ENCODE data around the gene TSNAX.

TSNAX gene

GRCh38 chr1:231601824-231602672, 73.6 kb downstream of the TSNAX start:
- DNase-seq (ENCODE audit: low spot score): no peak

DNA sequence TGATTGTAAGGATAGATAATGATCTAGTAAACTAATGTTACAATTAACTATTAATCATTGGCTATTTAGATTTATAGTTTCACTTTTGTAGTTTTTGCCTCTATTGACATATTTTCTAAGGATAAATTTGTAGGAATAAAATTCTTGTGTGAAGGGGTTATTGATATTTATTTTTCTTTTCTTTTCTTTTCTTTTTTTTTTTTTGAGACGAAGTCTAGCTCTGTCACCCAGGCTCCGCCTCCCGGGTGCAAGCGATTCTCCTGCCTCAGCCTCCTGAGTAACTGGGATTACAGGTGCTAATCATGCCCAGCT, 74.2 kb downstream of the TSNAX start:
- no peak for DNase-seq (ENCODE audit: low spot score)

DNA sequence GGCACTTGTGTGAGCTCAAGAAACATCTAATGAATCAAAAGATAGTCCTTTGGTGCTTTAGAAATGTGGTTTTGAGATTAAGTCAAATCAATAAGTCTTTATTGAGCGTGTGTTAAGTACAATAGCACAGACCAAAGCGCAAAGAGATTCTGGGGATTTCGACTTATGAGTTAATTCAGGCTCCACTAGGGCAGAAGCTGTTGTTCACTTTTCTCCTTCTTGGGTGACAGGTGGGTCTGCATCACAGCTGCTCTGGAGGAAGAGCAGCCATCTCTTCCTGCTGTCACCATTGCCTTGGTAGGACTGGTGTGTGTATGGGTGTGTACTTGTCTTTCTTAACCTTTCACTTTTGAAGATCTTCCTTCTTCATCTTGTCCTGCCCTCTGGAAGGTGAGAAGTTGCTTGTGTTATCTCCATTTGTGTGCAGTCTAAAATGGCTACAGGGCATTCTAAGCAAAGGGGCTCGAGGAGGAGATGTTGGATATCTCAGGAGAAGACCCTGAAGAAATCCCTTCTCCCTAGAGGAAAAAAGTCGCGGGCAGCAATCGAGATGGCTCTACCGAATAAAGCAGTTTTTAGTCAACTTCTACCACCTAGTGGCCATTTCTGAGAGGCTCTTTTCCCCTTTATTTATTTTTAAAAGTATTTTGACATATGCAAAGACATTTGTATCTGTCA, 75.3 kb downstream of the TSNAX start:
- peak; percentile 65 for DNase-seq (ENCODE audit: low spot score)

DNA sequence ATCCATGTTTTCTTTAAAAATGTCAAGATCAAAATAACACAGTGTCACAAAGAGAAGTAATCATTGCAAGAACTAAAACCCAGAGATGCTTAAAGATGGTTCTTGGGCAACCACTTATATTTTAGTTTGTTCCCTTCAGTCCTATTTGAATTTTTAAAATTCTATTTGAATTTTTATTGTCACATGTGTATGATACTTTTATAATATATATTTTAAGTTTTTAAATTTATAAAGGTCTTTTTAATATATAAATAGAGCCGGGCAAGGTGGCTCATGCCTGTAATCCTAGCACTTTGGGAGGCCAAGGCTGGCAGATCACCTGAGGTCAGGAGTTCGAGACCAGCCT, 75.8 kb downstream of the TSNAX start:
- DNase-seq (ENCODE audit: low spot score): no peak

DNA sequence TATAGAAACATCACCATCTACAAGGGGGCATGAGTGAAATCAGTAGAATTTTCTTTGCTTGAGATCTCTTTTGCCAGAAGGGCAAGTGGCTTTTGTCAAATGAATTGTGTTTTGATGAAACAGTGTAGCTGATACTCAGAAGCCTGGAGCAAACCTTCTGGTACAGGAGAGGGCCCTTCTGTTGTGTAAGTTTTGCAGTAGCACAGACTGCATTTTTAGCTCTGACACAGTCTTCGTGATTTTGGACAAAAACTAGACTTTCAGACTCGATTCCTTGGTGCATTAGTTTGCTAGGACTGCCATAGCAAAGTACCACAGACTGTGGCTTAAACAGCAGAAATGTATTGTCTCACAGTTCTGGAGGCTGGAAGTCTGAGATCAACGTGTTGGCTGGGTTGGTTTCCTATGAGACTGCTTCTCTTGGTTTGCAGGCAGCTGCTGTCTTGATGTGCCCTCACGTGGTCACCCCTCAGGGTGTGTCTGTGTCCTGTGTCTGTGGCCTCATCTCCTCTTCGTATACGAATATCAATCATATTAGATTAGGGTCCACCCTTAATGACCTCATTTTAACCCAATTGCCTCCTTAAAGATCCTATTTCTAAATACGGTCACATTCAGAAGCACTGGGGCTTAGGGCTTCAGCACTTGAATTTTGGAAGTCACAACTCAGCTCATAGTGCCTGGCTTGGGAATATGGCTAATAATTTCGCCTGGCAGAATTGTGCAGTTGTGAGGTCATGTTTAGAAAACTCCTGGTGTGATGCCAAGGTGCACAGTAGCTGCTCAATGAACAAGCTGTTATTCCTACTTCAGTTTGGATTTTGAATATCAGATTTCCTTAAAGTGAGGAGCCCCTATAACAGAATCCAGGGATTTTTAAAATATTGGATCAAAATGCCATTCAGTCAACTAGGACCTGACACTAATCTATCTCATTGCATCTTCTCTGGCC, 77.0 kb downstream of the TSNAX start:
- no peak for DNase-seq (ENCODE audit: low spot score)

GRCh38 chr1:231606712-231607111, 78.2 kb downstream of the TSNAX start:
- no peak for DNase-seq (ENCODE audit: low spot score)

GRCh38 chr1:231610388-231610787, 81.9 kb downstream of the TSNAX start:
- no peak for DNase-seq (ENCODE audit: low spot score)

GRCh38 chr1:231611111-231611510, 82.6 kb downstream of the TSNAX start:
- DNase-seq (ENCODE audit: low spot score): no peak

GRCh38 chr1:231611851-231612250, 83.4 kb downstream of the TSNAX start:
- DNase-seq (ENCODE audit: low spot score): no peak

GRCh38 chr1:231612393-231613089, 84.1 kb downstream of the TSNAX start:
- no peak for DNase-seq (ENCODE audit: low spot score)

DNA sequence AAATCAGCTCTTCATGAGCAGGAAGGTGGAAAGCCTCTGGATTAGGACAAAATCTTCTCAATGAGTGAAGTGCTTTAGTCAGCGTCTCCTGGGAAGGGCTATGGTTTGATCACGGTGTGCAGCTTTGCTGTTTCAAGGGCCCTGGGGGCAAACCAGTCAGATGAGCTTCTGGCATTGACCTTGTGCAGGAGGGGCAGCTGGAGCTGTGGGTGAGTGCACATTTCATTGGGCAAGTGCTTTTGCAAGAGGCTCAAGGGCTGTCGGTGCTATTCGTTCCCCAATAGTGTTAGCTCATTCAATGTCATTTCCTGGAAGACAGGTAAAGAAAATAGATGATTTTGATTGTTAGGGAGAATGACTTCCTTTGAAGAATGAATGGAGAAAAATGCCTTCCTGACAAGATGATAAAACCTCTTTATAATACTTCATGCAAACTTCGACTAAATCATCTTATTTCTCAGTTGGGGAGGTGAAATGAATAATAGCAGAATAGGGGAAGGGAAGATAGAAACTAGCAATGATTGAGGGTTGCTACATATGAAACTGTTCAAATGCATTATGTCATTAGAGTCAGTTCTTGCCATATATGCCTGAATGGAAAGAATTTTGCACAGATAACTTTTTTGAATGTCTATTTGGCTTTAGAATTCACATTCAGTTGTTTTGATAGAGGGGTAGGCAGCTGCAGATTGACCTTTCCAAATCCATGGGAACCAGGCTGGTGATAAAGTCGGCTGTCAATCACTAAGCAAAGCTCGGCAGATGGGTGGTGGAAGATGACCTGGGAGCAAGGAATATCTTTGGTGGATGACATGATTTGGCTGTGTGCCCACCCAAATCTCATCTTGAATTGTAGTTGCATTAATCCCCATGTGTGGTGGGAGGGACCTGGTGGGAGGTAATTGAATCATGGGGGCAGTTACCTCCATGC, 85.2 kb downstream of the TSNAX start:
- no peak for DNase-seq (ENCODE audit: low spot score)
